KOPT-K1 (cell line): ENCODE results near the gene KMT5C.

Source experiments
- H3K27ac ChIP-seq: fragments of 200-600 bp; sonication (generic); 2 replicates; pipeline ENCODE4 v1.5.1; 2016; ENCODE audit warnings: antibody characterized with exemption, mild to moderate bottlenecking, low read depth, low read length; ENCODE audit not compliant: poor library complexity, severe bottlenecking
- H3K36me3 ChIP-seq: fragments of 200-600 bp; sonication (generic); 2 replicates; pipeline ENCODE4 v1.5.1; 2017; ENCODE audit warnings: antibody characterized with exemption, mild to moderate bottlenecking, low read length, moderate library complexity; ENCODE audit not compliant: insufficient read depth
- H3K9me3 ChIP-seq: fragments of 200-600 bp; sonication (generic); 2 replicates; pipeline ENCODE4 v1.5.1; 2017; ENCODE audit warnings: antibody characterized with exemption, low read length, mild to moderate bottlenecking; ENCODE audit not compliant: insufficient read depth, poor library complexity, severe bottlenecking

KMT5C gene

DNA sequence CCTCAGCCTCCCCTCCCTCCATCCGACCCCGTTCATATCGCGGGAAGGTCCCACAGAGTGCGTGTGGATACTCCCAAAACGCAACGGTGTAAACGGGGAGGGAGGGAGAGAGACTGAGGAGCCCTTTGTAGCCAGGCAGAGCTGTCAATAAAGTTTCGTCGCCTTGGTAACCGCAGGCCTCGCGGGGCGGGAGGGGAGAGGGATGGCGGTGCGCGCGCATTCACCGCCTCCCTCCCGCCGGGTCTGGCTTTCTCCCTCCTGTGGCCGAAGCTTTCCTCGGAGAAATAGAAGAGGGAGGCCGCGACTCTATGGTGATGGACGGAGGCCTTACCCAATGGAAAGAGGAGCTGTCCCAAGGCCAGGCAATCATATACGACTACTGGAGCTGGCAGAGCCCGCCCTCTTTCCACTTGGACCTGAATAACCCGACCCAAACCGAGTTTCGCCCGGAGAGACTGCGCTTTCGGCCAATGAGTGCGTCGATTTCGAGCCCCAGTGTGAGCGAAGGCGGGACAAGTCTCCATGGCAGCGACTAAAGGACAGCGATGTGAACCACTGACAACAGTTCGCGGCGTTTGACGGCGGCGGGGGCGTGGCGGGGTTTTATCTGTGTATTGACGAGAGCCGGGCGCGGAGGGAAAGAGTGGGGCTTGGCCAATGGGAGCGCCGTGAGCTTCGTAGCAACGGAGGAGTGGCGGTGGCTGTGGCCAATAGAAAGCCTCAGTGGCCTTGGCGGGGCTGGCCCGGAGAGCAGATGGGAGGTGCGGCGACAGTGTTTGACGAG, at the start of gene KMT5C:
TSS of gene KMT5C (plus strand) at position 772 of the 784 bp plus-strand sequence. CDS start 2,061 bp downstream, outside the sequence.
- H3K27ac ChIP-seq: peak within 1 kb of the TSS; percentile 87
- H3K9me3 ChIP-seq: no peaks in the 10 kb centered on the region
- peaks cover 20% of the 10 kb centered on the region; the same call in 1 of the 2 replicates for H3K36me3 ChIP-seq

DNA sequence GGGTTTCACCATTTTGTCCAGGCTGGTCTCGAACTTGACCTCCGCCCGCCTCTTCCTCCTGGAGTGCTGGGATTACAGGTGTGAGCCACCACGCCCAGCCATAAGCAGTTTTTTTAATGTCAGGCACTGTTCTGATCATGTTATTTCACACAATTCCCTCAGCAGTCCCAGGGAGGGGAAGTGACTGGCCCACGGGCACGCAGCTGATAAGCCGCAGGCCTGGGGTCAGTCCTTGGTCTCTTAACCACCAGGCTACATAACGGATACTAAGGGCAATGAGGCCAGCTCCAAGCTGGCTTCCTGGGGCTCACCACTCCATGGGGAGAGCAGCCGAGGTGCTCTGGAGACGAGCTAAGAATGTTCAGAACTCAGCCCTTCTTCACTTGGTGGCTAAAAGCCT, 42.4 kb upstream of the KMT5C start:
- H3K36me3 ChIP-seq: no peaks in the 10 kb centered on the region
- H3K27ac ChIP-seq: no peak overlapping the region
- H3K9me3 ChIP-seq: no peaks in the 10 kb centered on the region

DNA sequence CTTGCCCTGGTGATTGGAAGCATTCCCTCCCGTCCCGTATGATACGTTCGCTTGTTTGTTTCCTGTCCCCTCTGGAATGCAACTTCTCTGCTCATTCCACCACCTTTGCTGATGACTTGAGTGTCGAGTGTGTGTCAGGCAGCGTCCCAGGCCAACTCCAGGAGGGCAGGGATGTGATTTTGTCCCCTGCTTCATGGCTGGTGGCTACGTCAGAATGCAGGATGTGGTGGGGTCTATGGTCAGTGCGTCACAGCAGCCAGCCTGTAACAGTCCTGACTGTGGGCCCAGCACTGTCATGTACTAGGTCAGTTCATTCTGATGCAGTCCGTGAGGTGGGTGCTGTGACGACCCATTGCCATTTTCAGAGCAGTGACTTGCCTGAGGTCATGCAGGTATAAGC, 39.7 kb upstream of the KMT5C start:
- H3K36me3 ChIP-seq: no peaks in the 10 kb centered on the region

DNA sequence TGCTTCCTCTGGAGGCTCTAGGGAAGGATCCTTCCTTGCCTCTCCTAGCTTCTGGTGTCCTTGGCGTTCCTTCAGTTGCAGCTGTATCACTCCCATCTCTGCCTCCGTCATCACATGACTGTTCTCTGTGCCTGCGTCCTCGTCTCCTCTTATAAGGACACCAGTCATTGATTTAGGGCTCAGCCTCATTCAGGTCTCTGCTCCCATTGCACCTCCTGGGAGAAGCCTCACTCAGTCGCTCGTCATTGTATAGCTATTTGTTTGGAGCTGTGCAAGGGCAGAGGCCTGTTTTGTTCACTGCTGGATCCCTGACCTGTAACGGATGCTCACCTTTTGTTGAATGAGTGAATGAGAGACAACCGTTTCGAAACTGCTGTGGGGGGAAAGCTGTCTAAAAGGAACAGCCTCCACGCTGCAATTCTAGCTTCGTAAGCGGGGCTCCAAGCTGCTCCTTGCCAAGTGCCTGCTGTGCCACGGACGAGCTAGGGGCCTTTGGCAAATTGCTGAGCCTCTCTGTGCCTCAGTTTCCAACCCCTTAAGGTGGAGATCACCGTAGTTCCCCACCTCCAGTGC, 38.7 kb upstream of the KMT5C start:
- H3K9me3 ChIP-seq: no peaks in the 10 kb centered on the region
- H3K27ac ChIP-seq: no peak overlapping the region
- no peaks in the 10 kb centered on the region for H3K36me3 ChIP-seq

More for the DNA sequence above, 39.7 kb upstream of the KMT5C start:
- Histone ChIP-seq H3K9me3 (no peaks in the 10 kb centered on the region), H3K27ac (no peak overlapping the region)

DNA sequence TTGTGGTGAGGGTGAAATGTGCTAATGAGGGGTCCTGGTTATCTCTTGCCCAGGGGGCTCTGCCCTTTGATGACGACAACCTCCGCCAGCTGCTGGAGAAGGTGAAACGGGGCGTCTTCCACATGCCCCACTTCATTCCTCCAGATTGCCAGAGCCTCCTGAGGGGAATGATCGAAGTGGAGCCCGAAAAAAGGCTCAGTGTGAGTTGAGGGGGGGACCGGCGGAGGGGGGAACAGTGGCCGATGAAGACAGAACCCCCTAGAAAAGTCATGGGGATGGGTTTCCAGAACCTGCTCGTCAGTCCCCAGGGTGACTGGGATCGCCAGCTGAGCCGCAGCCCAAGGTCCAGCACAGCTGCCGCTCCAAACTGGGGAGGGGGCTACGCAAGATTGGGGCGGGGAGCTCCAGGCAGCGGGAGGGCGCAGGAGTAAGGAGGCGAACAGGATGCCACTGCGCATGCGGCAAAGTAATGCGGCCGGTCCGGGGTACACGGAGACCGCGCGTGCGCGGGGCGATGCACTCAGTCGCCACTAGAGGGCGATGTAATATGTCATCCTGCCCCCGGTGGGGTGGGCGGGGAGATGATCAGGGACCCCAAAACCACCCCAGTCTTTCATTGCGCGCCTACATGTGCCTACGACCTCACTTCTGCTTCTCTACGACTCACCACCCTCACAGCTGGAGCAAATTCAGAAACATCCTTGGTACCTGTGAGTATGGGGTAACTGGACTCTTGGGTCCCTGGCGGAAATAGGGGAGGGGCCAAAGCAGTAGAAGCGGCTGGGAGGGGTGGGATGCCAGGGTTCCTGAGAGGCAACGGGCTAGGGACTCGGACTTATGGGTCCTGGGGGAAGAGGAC, 38.0 kb upstream of the KMT5C start:
- H3K9me3 ChIP-seq: no peaks in the 10 kb centered on the region
- H3K36me3 ChIP-seq: no peaks in the 10 kb centered on the region
- peak overlapping the region; percentile 76 for H3K27ac ChIP-seq

DNA sequence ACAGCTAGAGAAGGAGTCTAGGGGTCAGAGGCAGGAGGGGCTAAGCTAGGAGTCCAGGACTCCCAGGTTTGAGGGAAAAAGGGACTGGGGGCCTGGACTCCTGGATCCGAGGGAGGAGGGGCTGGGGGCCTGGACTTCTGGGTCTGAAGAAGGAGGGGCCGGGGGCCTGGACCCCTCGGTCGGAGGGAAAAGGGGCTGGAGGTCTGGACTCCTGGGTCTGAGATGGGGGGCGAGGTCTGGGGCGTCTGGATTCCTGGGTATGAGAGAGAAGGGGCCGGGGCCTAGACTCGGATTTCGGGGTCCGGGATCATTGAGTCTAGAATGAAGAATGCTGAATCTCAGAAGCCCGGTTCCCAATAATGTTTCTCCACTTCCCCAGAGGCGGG, 37.4 kb upstream of the KMT5C start:
- peak overlapping the region; percentile 76 for H3K27ac ChIP-seq
- no peaks in the 10 kb centered on the region for H3K9me3 ChIP-seq
- no peaks in the 10 kb centered on the region; the same call in 1 of the 2 replicates for H3K36me3 ChIP-seq

DNA sequence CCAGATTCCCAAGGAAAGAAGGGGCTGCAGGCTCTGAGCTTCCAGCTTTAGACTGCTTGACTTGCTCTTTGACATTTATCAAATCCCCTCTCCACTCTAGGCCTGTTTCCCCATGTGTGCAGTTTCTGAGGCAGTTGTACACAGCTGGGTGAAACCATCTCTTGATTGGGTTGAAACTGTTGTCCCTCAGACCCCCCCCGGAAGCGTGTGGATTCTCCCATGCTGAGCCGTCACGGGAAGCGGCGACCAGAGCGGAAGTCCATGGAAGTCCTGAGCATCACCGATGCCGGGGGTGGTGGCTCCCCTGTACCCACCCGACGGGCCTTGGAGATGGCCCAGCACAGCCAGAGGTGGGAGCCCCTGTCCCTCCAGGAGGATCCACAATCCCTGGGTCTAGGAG, 36.2 kb upstream of the KMT5C start:
- no peaks in the 10 kb centered on the region for H3K9me3 ChIP-seq
- H3K27ac ChIP-seq: no peak overlapping the region
- no peaks in the 10 kb centered on the region; the same call in 1 of the 2 replicates for H3K36me3 ChIP-seq

DNA sequence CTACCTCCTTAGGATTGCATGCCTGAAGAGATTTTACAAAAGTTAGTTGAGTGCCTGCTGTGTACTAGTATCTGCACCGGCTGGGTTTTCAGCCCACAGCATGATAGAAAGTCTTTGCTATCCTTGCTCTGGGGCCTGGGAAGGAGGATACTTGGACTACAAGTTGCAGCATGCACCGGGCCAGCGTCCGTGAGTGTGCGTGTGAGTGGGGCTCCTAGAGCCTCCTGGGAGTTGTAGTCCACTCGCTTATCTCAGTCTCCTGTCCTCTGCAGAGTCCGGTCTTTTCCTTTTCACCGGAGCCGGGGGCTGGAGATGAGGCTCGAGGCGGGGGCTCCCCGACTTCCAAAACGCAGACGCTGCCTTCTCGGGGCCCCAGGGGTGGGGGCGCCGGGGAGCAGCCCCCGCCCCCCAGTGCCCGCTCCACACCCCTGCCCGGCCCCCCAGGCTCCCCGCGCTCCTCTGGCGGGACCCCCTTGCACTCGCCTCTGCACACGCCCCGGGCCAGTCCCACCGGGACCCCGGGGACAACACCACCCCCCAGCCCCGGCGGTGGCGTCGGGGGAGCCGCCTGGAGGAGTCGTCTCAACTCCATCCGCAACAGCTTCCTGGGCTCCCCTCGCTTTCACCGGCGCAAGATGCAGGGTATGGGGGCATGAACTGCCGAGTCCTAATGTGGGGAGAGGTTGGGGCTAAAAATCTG, 35.2 kb upstream of the KMT5C start:
- no peak overlapping the region for H3K27ac ChIP-seq
- no peaks in the 10 kb centered on the region for H3K9me3 ChIP-seq
- no peaks in the 10 kb centered on the region; the same call in 1 of the 2 replicates for H3K36me3 ChIP-seq

DNA sequence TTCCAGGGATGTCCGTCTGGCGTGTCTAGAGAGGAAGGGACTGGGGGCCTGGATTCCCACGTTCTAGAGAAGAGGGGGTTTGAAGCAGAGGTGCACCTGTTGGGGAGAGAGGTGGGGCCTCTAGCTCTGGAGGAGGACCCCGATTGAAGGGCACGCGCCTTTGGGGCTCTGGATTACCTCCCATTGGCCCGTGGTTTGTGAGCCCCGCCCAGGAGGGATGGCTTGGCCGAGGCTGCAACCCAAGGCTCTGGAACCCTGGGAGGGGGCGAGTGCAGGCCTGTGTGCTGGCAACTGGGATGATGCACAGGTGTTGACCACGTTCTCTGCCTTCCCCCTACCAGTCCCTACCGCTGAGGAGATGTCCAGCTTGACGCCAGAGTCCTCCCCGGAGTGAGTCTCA, 34.7 kb upstream of the KMT5C start:
- no peaks in the 10 kb centered on the region for H3K9me3 ChIP-seq
- H3K27ac ChIP-seq: no peak overlapping the region
- H3K36me3 ChIP-seq: no peaks in the 10 kb centered on the region; the same call in 1 of the 2 replicates

DNA sequence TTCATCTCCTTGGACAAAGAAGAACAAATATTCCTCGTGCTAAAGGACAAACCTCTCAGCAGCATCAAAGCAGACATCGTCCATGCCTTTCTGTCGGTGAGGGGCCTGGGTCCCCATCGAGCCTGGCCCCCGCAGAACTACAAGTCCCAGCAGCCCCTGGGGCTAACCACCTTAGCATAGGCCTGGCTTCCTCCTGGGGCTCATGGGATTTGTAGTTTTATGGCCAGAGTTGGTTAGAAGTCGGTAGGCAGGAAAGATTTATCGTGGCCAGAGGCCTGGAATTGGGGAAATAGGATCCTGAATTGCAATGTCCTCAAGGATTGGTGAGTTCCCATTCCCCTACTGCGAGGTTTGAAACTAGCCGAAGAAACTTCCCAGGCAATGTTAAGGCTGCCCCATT, 34.2 kb upstream of the KMT5C start:
- no peaks in the 10 kb centered on the region for H3K9me3 ChIP-seq
- H3K36me3 ChIP-seq: no peaks in the 10 kb centered on the region; the same call in 1 of the 2 replicates
- no peak overlapping the region for H3K27ac ChIP-seq

DNA sequence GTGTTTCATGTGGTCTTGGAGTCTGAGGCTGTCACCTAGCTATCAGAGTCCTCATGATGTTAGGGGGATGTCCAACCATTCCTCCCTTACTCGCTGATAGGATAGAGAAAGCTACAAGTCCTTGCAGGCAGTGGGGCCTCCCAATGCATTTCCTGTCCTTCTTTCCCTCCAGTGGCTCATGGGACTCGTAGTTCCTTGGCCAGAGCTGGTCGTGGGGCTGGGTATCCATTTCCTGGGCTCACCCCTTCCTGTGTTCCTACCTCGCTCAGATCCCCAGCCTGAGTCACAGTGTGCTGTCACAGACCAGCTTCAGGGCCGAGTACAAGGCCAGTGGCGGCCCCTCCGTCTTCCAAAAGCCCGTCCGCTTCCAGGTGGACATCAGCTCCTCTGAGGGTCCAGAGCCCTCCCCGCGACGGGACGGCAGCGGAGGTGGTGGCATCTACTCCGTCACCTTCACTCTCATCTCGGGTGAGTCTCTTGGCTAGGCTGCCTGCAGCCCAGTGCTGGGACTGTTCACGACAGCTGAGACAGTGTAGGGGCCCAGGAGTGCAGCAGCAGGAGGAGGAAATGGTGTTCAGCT, 33.6 kb upstream of the KMT5C start:
- Histone ChIP-seq H3K36me3 (no peaks in the 10 kb centered on the region; the same call in 1 of the 2 replicates), H3K9me3 (no peaks in the 10 kb centered on the region), H3K27ac (no peak overlapping the region)

DNA sequence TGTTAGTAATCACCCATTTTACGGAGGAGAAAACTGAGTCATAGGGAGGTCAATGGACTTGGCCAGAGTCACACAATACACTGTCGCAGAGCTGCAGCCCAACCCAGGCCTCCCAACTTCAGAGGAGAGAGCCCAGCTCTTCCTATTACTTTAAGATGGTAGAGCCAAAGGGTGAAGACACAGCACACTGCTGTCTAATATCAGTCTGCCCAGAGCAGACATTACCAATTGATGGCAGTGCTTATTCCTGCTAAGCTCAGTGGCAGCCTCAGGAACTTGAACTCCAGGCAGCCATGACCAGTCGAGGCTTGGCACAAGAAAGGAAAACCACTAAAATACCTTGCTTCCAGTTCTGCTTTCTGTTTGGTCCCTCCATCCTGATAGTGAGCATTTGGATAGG, 33.0 kb upstream of the KMT5C start:
- H3K27ac ChIP-seq: no peak overlapping the region
- H3K36me3 ChIP-seq: no peaks in the 10 kb centered on the region; the same call in 1 of the 2 replicates
- no peaks in the 10 kb centered on the region for H3K9me3 ChIP-seq

DNA sequence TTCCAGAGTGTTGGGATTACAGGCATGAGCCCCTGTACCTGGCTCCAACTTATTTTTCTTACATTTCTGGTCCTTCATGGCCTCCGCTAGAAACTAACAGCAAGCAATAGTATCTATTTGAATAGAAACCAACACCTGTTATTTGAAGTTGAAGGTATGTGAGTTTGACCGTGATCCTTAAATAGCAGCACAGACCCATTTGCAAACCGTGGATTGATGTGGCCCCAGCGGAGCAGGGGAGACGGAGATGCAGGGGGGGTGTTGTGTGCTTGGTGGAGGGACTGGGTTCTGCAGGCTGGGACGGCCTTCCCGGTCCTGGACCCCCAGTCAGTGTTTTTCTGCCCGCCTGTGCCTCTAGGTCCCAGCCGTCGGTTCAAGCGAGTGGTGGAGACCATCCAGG, 31.4 kb upstream of the KMT5C start:
- H3K9me3 ChIP-seq: no peaks in the 10 kb centered on the region
- H3K36me3 ChIP-seq: no peaks in the 10 kb centered on the region; the same call in 1 of the 2 replicates
- H3K27ac ChIP-seq: no peak overlapping the region

DNA sequence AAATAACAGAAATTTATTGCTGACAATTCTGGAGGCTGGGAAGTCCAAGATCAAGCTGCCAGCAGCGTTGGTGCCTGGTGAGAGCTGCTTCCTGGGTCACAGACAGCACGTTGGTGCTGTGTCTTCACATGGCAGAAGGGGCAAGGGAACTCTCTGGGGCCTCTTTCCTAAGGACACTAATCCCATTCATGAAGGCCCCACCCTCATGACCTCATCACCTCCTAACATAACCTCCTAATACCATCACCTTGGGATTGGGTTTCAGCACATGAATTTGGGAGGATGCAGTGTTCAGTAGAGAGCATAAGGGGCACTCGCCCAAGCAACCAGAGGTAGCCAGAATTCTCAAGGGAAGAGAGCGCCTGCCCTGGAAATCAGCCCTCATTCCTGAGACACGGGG, 30.2 kb upstream of the KMT5C start:
- Histone ChIP-seq H3K27ac (no peak overlapping the region), H3K9me3 (no peaks in the 10 kb centered on the region), H3K36me3 (no peaks in the 10 kb centered on the region; the same call in 1 of the 2 replicates)
